Pancreas (tissue), 10 donors: ENCODE measurements around the gene EARS2. TPM values are rescaled to one million over a fixed set of nuclear protein-coding genes. Genes with fewer than 3 reads are reported as not detected.

Experiments used
- ATAC-seq, 4 donors: fragments of 200-7000 bp; cut with Tn5 transposase; one replicate each; pipeline versions ENCODE4 v1.8.0 to v1.9.1; 2020; ENCODE audit warnings: mild to moderate bottlenecking in 4 of 4, moderate library complexity in 4 of 4
- DNase-seq, 6 donors: peaks; one replicate each; pipeline ENCODE4 v3.0.0-alpha.2; 2020
- FAIRE-seq: peaks from 2 replicates; lab custom pipeline; 2012; peaks lifted over from hg19 to GRCh38; lab: Jason Lieb, UNC
- H3K27ac ChIP-seq, 4 donors: fragments of 200-600 bp; sonication (generic); 1 replicate in 3 of 4; 2 replicates in 1 of 4; pipeline versions ENCODE4 v1.5.0 to v1.8.0; 2020
- H3K27me3 ChIP-seq, 4 donors: fragments of 200-600 bp; one replicate each; pipeline ENCODE4 v1.8.0; 2021
- H3K36me3 ChIP-seq, 3 donors: fragments of 200-600 bp; sonication (generic) in 1 of 3; one replicate each; pipeline versions ENCODE4 v1.5.0 to v1.8.0; 2020 to 2021
- H3K4me1 ChIP-seq, 3 donors: fragments of 200-600 bp; one replicate each; pipeline ENCODE4 v1.8.0; 2021
- H3K4me3 ChIP-seq, 4 donors: fragments of 200-600 bp; sonication (generic) in 2 of 4; one replicate each; pipeline versions ENCODE4 v1.5.0 to v1.8.0; 2020 to 2021
- H3K9me3 ChIP-seq, 4 donors: fragments of 200-600 bp; one replicate each; pipeline ENCODE4 v1.8.0; 2021
- CTCF ChIP-seq, 4 donors: fragments of 200-600 bp; sonication (generic) in 3 of 4; IDR thresholded peaks; one replicate each; pipeline versions ENCODE4 v1.5.0 to v1.8.0; 2021; ENCODE audit warnings: antibody characterized with exemption in 4 of 4
- WGBS, 2 donors: extraction: QIAGEN DNeasy Blood & Tissue Kit; methylation state at CpG; one replicate each; pipeline ENCODE4 v1.1.7; 2013; 5-methylcytosine and 5-hydroxymethylcytosine counted together
- intact Hi-C, 3 donors: fragments of 100-400 bp; cut with DNase I; formaldehyde crosslinking; loops; one replicate each; pipeline versions ENCODE4 v1.11.1 to v1.14.2; 2022
- polyA plus RNA-seq, 2 donors: library from polyadenylated mRNA; stranded (reverse); fragments of 200-250 nt; gene quantifications; one replicate each; pipeline ENCODE4 v1.2.3, GENCODE V29; 2013
- total RNA-seq, 6 donors: library from RNA; stranded (reverse); fragmentation: NEBNext Ultra II Directional in 4 of 6; extraction: Animal tissue kit (Norgen Biotek cat#: 25700) in 4 of 6; gene quantifications; one replicate each; pipeline versions ENCODE4 v1.2.1 to v1.2.4, GENCODE V29; 2021 to 2023
- donor health status: healthy with polysubstance abuse.
- donor health status: DM: no; HTN: no; CAD: no; lungs with moderate emphysema.
- donor health status: DM: no; HTN: no; CAD: no.
- donor health status: control.
- donor health status: control.
- donor health status: Bipolar disorder and iron deficiency.
- donor health status: DM: yes; HTN: yes; CAD: no.
- donor health status: DM: no; HTN: no; CAD: no.
- donor health status: DM: no; HTN: no; CAD: no.
- donor health status: DM: yes; HTN: yes; CAD: no.

Gene EARS2
- total and polyA plus RNA-seq, 8 donors, result 8.2 to 11.6 (median 10.9) TPM

GRCh38 chr16:23500862-23501225 is 56.3 kb downstream of the EARS2 start:
- no peak for TF ChIP-seq CTCF (IDR thresholded peaks at IDR 0.05)
- Histone ChIP-seq H3K9me3 (no peaks in the 10 kb centered on the region), H3K4me3 (no peak overlapping the region), H3K27me3 (no peaks in the 10 kb centered on the region), H3K4me1 (peaks cover 57 to 90% (median 70%) of the 10 kb centered on the region in 3 donors), H3K27ac (peak overlapping the region; percentile 59 to 70 (median 64)), H3K36me3 (no peaks in the 10 kb centered on the region)
- DNase-seq (no peak), ATAC-seq (no peak), FAIRE-seq (no peak)
- intact Hi-C loops, result no loop called here
- WGBS, 2 donors, result 35 to 36% methylated on average over 4 of the region's 4 CpGs

GRCh38 chr16:23500212-23500861 is 56.8 kb downstream of the EARS2 start:
- H3K27me3 ChIP-seq, result no peaks in the 10 kb centered on the region
- H3K9me3 ChIP-seq, result no peaks in the 10 kb centered on the region
- intact Hi-C loops, result no loop called here
- ATAC-seq (peak in 2 of 4 donors; percentile 1 to 3), FAIRE-seq (no peak), DNase-seq (peak in 2 of 6 donors; percentile 47 to 82)
- peaks cover 55 to 86% (median 66%) of the 10 kb centered on the region in 3 donors for H3K4me1 ChIP-seq
- no peak for TF ChIP-seq CTCF (IDR thresholded peaks at IDR 0.05)
- WGBS, 2 donors, result 50 to 68% methylated on average over 20 of the region's 20 CpGs
- peak overlapping the region in 1 of 4 donors; percentile 9 for H3K4me3 ChIP-seq
- peak overlapping the region; percentile 53 to 70 (median 64) for H3K27ac ChIP-seq
- peaks cover 0 to 5% (median 5%) of the 10 kb centered on the region in 3 donors for H3K36me3 ChIP-seq

- peak; percentile 75 to 83 (median 82) for ATAC-seq
- Histone ChIP-seq H3K27ac (peak overlapping the region; percentile 53 to 70 (median 64)), H3K4me1 (peaks cover 53 to 80% (median 60%) of the 10 kb centered on the region in 3 donors), H3K9me3 (no peaks in the 10 kb centered on the region), H3K36me3 (peaks cover 0 to 10% (median 8%) of the 10 kb centered on the region in 3 donors), H3K27me3 (no peaks in the 10 kb centered on the region), H3K4me3 (no peak overlapping the region)
- intact Hi-C loops, result no loop called here
- FAIRE-seq, result no peak
- WGBS, 2 donors, result 39 to 47% methylated on average over 7 of the region's 7 CpGs
- no peak for TF ChIP-seq CTCF (IDR thresholded peaks at IDR 0.05)
- DNase-seq, result peak; percentile 81 to 93 (median 88)
Observed at GRCh38 chr16:23499801-23500200, 57.3 kb downstream of the EARS2 start.

DNA sequence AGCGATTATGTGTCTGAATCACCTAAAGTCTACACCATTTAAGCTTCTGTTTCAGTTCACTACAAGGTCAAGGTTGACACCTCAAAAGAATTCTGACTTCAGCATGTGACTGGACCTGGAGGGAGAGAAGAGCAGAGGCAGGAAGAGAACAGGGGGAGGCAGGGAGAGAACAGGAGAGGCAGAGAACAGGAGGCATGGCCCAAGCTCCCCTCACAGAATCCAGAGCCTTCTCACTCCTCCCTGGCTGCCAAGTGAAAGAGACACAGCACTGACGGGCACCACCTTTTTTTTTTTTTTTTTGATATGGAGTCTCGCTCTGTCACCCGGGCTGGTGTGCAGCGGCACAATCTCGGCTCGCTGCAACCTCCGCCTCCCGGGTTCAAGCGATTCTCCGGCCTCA is 58.3 kb downstream of the EARS2 start:
- Histone ChIP-seq H3K36me3 (peaks cover 0 to 19% (median 18%) of the 10 kb centered on the region in 3 donors), H3K9me3 (no peaks in the 10 kb centered on the region), H3K4me3 (no peak overlapping the region), H3K27ac (peak overlapping the region in 2 of 4 donors; percentile 31 to 53), H3K4me1 (peaks cover 44 to 71% (median 51%) of the 10 kb centered on the region in 3 donors), H3K27me3 (no peaks in the 10 kb centered on the region)
- peak in 1 of 4 donors; percentile 1 for ATAC-seq
- WGBS, 2 donors, result 45 to 55% methylated on average over 10 to 11 of the region's 11 CpGs
- intact Hi-C loops, result no loop called here
- no peak for TF ChIP-seq CTCF (IDR thresholded peaks at IDR 0.05)
- DNase-seq, result no peak
- no peak for FAIRE-seq

- Histone ChIP-seq H3K27me3 (no peaks in the 10 kb centered on the region), H3K27ac (peak overlapping the region; percentile 17 to 73 (median 52)), H3K36me3 (peaks cover 3 to 32% (median 31%) of the 10 kb centered on the region in 3 donors), H3K9me3 (no peaks in the 10 kb centered on the region), H3K4me1 (peaks cover 32 to 59% (median 37%) of the 10 kb centered on the region in 3 donors), H3K4me3 (no peak overlapping the region)
- DNase-seq, result no peak
- no peak for TF ChIP-seq CTCF (IDR thresholded peaks at IDR 0.05)
- ATAC-seq, result no peak
- 53 to 56% methylated on average over 6 of the region's 6 CpGs for WGBS, 2 donors
- intact Hi-C loops, result no loop called here
- FAIRE-seq, result no peak
Observed at GRCh38 chr16:23497543-23497868, 59.6 kb downstream of the EARS2 start.
